Breast epithelium (tissue), 4 donors: Measurements from ENCODE around the gene MTERF4. TPM values are rescaled to one million over a fixed set of nuclear protein-coding genes. Genes with fewer than 3 reads are reported as not detected.
A peak's percentile ranks its signal among the peaks of the same experiment; 100 is the strongest.

Source experiments
- DNase-seq, 2 donors: peaks; one replicate each; pipeline ENCODE4 v3.0.0-alpha.2; 2019; ENCODE audit warnings: low spot score in 2 of 2
- H3K27ac ChIP-seq, 2 donors: fragments of 200-600 bp; sonication (generic) in 1 of 2; one replicate each; pipeline ENCODE4 v1.5.1; 2016 to 2019; ENCODE audit warnings: mild to moderate bottlenecking in 1 of 2
- H3K27me3 ChIP-seq, 2 donors: fragments of 200-600 bp; sonication (generic) in 1 of 2; one replicate each; pipeline versions ENCODE4 v1.5.1 to v1.6.0; 2017 to 2019; ENCODE audit warnings: control low read depth in 1 of 2, mild to moderate bottlenecking in 1 of 2
- H3K36me3 ChIP-seq: fragments of 200-600 bp; one replicate; pipeline ENCODE4 v1.5.1; 2019
- H3K4me1 ChIP-seq, 2 donors: fragments of 200-600 bp; sonication (generic); one replicate each; pipeline ENCODE4 v1.5.1; 2016 to 2019; ENCODE audit warnings: control low read depth in 1 of 2
- H3K4me3 ChIP-seq, 3 donors: fragments of 200-600 bp; sonication (generic); 1 replicate in 2 of 3; 2 replicates in 1 of 3; pipeline ENCODE4 v1.5.1; 2016 to 2019; ENCODE audit warnings: mild to moderate bottlenecking in 3 of 3, moderate library complexity in 2 of 3
- H3K9me3 ChIP-seq, 2 donors: fragments of 200-600 bp; sonication (generic) in 1 of 2; one replicate each; pipeline ENCODE4 v1.5.1; 2016 to 2019; ENCODE audit warnings: control low read depth in 1 of 2
- CTCF ChIP-seq, 3 donors: fragments of 450-650 bp; IDR thresholded peaks; one replicate each; pipeline ENCODE4 v1.5.1; 2016 to 2017; ENCODE audit warnings: antibody characterized with exemption in 3 of 3, mild to moderate bottlenecking in 3 of 3, moderate library complexity in 3 of 3
- POLR2A ChIP-seq: fragments of 450-650 bp; IDR thresholded peaks from one replicate; pipeline ENCODE4 v1.6.1; 2016; ENCODE audit warnings: antibody characterized with exemption, mild to moderate bottlenecking, moderate library complexity
- POLR2AphosphoS5 ChIP-seq, 3 donors: sonication (generic); formaldehyde crosslinking; IDR thresholded peaks; one replicate each; pipeline ENCODE4 v1.6.1; 2017; ENCODE audit warnings: antibody characterized with exemption in 3 of 3
- intact Hi-C: fragments of 100-400 bp; cut with DNase I; formaldehyde crosslinking; loops from one replicate; pipeline ENCODE4 v1.15.1; 2023; ENCODE audit warnings: low total_unique reads
- total RNA-seq, 3 donors: library from RNA; depleted of rRNA; stranded (reverse); fragments of >200 nt; gene quantifications; one replicate each; pipeline ENCODE4 v1.1.0, GENCODE V29; 2016

MTERF4 gene
- total RNA-seq, 3 donors from 2014 or later: 35.7 to 54.6 (median 50.2) TPM

GRCh38 chr2:241071677-241072111 is 30.4 kb downstream of the MTERF4 start:
- Histone ChIP-seq H3K9me3 (no peaks in the 10 kb centered on the region), H3K4me3 (no peak overlapping the region), H3K27me3 (no peaks in the 10 kb centered on the region), H3K36me3 (no peaks in the 10 kb centered on the region), H3K27ac (no peak overlapping the region), H3K4me1 (no peaks in the 10 kb centered on the region)
- no peak for DNase-seq
- TF ChIP-seq POLR2AphosphoS5 (IDR thresholded peaks at IDR 0.05) (no peak), POLR2A (no peak), CTCF (IDR thresholded peaks at IDR 0.05) (no peak)
- intact Hi-C loops: no loop called here

GRCh38 chr2:241070811-241071676 is 31.0 kb downstream of the MTERF4 start:
- Histone ChIP-seq H3K27ac (no peak overlapping the region), H3K36me3 (no peaks in the 10 kb centered on the region), H3K4me1 (no peaks in the 10 kb centered on the region), H3K27me3 (no peaks in the 10 kb centered on the region), H3K9me3 (no peaks in the 10 kb centered on the region), H3K4me3 (no peak overlapping the region)
- intact Hi-C loops: no loop called here
- TF ChIP-seq CTCF (IDR thresholded peaks at IDR 0.05) (no peak), POLR2A (no peak), POLR2AphosphoS5 (IDR thresholded peaks at IDR 0.05) (no peak)
- DNase-seq: no peak

DNA sequence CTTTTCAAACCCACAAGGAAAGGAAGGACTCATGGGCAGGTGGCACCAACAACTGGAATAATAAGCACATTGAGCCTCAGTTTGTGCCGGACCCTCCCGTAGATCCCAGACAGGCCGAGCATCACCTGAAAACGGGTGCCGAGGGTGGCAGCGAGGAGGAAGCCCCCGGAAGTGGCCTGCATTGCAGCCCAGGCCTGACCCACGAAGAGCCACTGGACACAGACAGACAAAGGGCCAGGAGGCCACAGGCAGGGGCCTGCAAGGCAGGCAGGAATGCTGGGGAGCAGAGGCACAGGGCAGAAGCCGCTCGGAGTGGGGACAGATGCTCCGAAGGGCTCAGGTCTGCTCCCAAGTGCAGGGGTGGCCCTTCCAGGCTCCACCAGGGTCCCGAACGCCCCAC is 31.7 kb downstream of the MTERF4 start:
- H3K9me3 ChIP-seq: no peaks in the 10 kb centered on the region
- no peaks in the 10 kb centered on the region for H3K36me3 ChIP-seq
- no peaks in the 10 kb centered on the region for H3K4me1 ChIP-seq
- no peak overlapping the region for H3K4me3 ChIP-seq
- DNase-seq: no peak
- no peaks in the 10 kb centered on the region for H3K27me3 ChIP-seq
- H3K27ac ChIP-seq: no peak overlapping the region
- no peak for TF ChIP-seq POLR2AphosphoS5 (IDR thresholded peaks at IDR 0.05)
- TF ChIP-seq POLR2A: no peak
- no peak for TF ChIP-seq CTCF (IDR thresholded peaks at IDR 0.05)
- intact Hi-C loops: no loop called here

GRCh38 chr2:241069821-241070281 is 32.2 kb downstream of the MTERF4 start:
- no peak for TF ChIP-seq CTCF (IDR thresholded peaks at IDR 0.05)
- no peak for TF ChIP-seq POLR2AphosphoS5 (IDR thresholded peaks at IDR 0.05)
- TF ChIP-seq POLR2A: no peak
- H3K27ac ChIP-seq: no peak overlapping the region
- no peaks in the 10 kb centered on the region for H3K27me3 ChIP-seq
- H3K36me3 ChIP-seq: no peaks in the 10 kb centered on the region
- H3K4me3 ChIP-seq: no peak overlapping the region
- H3K9me3 ChIP-seq: no peaks in the 10 kb centered on the region
- DNase-seq: peak in 1 of 2 donors; percentile 15
- intact Hi-C loops: no loop called here
- no peaks in the 10 kb centered on the region for H3K4me1 ChIP-seq

DNA sequence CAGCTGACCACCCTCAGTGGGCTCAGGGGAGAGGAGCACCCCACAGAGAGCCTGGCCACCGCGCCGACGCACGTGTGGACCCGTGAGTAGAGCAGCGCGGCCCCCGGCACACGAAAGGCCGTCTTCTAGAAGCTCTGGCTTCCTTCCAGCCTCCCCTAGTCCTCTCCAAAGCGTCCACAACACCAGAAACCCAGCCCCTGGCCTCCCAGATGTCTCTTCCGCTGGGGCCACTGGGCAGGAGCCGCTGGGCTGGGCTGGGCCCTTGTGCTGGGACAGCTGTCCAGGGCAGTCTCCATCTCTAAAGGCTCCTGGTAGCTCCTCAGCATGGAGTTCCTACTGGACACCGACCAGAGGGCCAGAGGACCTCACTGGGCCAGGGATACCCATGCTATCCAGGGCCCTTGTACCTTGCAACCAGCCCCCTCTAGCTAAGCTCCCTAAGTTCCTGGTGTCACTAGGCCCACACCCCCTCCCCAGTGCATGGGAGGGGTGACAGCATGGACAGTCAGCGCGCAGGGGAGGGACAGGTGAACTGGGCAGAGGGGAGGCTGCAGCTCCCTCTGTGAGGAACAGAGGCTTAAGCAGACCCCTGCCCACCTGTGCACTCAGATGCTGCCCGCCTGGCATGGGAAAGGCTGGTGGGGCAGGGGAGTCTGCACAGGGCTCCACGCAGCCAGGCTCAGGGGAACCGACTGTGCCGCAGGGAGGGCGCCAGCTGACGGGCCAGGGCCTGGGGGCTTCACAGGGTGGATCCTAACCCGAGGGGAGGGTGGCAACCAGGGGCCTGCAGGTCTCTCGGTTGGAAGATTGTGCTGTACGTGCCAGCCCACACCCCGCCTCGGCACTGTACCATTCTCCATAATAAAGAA is 32.9 kb downstream of the MTERF4 start:
- no peaks in the 10 kb centered on the region for H3K4me1 ChIP-seq
- H3K27ac ChIP-seq: no peak overlapping the region
- intact Hi-C loops: no loop called here
- H3K4me3 ChIP-seq: no peak overlapping the region
- H3K36me3 ChIP-seq: no peaks in the 10 kb centered on the region
- DNase-seq: no peak
- no peaks in the 10 kb centered on the region for H3K9me3 ChIP-seq
- no peaks in the 10 kb centered on the region for H3K27me3 ChIP-seq
- no peak for TF ChIP-seq CTCF (IDR thresholded peaks at IDR 0.05)
- TF ChIP-seq POLR2A: no peak
- no peak for TF ChIP-seq POLR2AphosphoS5 (IDR thresholded peaks at IDR 0.05)
